Bronchial epithelial cell (primary cell): ENCODE results near the gene ASAP2. TPM values are rescaled to one million over a fixed set of nuclear protein-coding genes. Genes with fewer than 3 reads are reported as not detected.

ENCODE experiments used
- DNase-seq: peaks from one replicate; pipeline ENCODE4 v3.0.0-alpha.2; 2010; ENCODE audit warnings: low read depth
- FAIRE-seq: peaks from 2 replicates; lab custom pipeline; 2011; peaks lifted over from hg19 to GRCh38; lab: Jason Lieb, UNC
- H3K27me3 ChIP-seq: 2 replicates; pipeline ENCODE4 v1.5.1; 2011; ENCODE audit warnings: low read length; ENCODE audit not compliant: control insufficient read depth, insufficient read depth
- H3K36me3 ChIP-seq: 2 replicates; pipeline ENCODE4 v1.5.1; 2011; ENCODE audit warnings: low read length; ENCODE audit not compliant: control insufficient read depth, insufficient read depth
- H3K4me3 ChIP-seq: 2 replicates; pipeline ENCODE4 v1.5.1; 2011; ENCODE audit warnings: mild to moderate bottlenecking, low read depth, low read length, control low read depth
- total RNA-seq: library from RNA; depleted of rRNA; stranded (reverse); fragments of >200 nt; gene quantifications from 2 replicates; pipeline ENCODE4 v1.2.1, GENCODE V29; 2014
- TF ChIP-seq, protein P1 (sequence below): IDR thresholded peaks from 2 replicates; pipeline ENCODE4 v1.5.1; 2011; ENCODE audit warnings: mild to moderate bottlenecking, moderate library complexity, low read length, control low read depth, inconsistent platforms; ENCODE audit not compliant: insufficient read depth, severe bottlenecking

Gene ASAP2
- total RNA-seq, 1 donor from 2014 or later, result 25.5 TPM

DNA sequence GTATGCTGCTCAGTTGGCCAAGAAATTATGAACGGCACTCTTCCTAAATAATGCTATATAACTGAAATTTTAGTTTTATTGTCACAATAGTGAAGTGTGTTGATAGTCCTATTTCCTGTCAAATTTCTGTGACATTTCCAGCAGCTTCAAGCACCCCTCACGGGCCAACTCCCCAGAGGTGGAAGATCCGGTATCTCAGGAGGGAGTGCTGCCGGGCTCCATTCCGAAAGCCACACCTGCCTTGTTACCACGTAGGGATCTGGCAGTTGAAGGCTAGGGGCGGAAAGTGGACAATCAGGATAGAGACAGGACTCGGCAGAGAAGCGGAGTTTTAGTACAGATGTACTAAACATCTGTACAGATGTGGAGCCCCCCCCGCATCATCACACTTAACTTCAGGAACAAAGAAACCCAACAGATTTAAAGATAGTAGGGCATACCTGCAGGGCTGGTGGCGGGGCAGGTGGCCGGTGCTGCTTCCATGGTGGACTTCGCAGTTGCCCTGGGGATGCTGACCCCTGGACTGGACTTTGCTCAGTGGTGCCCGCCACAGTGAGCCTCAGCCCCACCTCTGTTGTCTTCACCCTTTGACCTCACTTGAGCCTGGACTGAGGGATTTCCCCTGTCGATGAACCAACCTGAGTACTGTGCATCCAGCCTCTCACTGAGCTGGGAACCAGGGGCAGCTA is 22.3 kb downstream of the ASAP2 start:
- Histone ChIP-seq H3K27me3 (no peaks in the 10 kb centered on the region), H3K4me3 (no peak overlapping the region), H3K36me3 (peaks cover 2% of the 10 kb centered on the region)
- no peak for DNase-seq
- FAIRE-seq, result no peak
- TF ChIP-seq, protein P1, sequence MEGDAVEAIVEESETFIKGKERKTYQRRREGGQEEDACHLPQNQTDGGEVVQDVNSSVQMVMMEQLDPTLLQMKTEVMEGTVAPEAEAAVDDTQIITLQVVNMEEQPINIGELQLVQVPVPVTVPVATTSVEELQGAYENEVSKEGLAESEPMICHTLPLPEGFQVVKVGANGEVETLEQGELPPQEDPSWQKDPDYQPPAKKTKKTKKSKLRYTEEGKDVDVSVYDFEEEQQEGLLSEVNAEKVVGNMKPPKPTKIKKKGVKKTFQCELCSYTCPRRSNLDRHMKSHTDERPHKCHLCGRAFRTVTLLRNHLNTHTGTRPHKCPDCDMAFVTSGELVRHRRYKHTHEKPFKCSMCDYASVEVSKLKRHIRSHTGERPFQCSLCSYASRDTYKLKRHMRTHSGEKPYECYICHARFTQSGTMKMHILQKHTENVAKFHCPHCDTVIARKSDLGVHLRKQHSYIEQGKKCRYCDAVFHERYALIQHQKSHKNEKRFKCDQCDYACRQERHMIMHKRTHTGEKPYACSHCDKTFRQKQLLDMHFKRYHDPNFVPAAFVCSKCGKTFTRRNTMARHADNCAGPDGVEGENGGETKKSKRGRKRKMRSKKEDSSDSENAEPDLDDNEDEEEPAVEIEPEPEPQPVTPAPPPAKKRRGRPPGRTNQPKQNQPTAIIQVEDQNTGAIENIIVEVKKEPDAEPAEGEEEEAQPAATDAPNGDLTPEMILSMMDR, result no peak

DNA sequence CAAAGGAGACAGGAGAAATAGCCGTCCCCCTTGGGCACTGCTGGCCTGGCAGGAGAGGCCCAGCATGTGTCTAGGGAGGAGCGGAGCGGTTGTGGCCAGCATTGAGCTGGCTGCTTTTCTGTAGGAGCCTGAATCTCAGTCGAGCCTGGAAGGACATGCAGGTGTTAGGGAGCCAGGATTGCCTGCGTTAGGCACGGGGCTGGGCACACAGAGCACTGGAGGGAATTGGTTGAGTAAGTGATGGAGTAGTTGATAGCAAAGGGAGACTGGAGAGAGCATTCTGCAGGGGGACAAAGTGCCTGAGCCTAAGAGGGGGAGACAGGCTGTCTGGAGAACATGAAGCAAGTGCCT is 22.8 kb downstream of the ASAP2 start:
- no peaks in the 10 kb centered on the region for H3K27me3 ChIP-seq
- H3K4me3 ChIP-seq, result no peak overlapping the region
- TF ChIP-seq, protein P1, result no peak
- no peak for DNase-seq
- peaks cover 2% of the 10 kb centered on the region for H3K36me3 ChIP-seq
- FAIRE-seq, result no peak

DNA sequence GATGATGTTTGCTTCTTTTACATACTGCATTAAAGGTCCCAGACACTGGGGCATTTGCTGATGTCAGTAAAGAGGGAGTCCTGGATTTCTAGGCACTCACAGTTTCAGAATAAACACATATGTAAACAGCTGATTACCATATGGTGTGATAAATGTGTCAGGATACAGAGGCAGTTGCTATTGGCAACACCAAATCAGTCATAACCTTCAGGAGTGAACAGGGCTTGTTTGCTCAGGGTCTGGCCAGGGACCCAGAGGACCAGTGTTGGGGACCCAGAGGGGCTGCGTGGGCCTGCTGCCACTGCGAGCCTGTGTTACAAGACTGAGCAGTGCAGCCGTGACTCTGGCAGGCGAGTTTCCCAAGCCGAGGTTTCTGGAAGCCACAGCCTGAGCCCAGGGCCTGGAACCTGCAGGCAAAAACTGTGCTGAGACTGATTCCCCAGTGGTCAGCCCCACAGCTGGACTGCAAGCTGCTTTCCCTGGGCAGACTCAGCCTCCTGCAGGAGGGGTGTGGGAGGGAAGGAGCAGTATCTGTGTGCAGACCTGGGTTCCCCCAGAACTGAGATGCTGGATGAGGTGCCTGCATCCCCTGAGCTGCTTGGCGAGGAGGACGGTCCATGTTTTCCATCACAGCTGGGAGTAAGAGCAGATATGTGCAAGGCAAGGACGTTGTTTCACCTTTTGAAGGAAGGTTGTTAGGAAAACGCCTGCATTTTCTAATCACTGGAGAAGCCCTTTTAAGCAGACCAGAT is 23.6 kb downstream of the ASAP2 start:
- TF ChIP-seq, protein P1, result no peak
- Histone ChIP-seq H3K36me3 (peaks cover 2% of the 10 kb centered on the region), H3K4me3 (no peak overlapping the region), H3K27me3 (no peaks in the 10 kb centered on the region)
- no peak for DNase-seq
- FAIRE-seq, result no peak

DNA sequence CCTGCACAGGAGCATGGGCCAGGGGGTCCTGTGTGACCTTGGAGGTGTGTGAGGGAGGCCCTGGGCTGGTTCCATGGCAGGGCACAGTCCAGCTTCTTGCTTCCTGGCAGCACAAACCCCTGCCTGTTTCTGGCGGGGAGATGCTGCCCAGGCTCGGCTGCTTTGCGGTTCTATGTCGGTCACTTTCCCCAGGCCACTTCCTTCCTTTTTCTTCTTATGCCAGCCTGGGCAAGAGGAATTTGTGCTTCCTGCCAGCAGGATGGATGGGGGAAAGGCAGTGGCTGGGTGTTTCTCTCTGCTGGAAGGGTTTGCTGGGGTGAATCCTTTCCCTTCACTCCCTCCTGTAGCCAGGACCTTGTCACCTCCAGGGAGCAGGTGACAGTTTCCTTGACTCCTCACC is 24.3 kb downstream of the ASAP2 start:
- FAIRE-seq (no peak), DNase-seq (no peak)
- TF ChIP-seq, protein P1, result no peak
- H3K36me3 ChIP-seq, result peaks cover 1% of the 10 kb centered on the region
- no peak overlapping the region for H3K4me3 ChIP-seq
- no peaks in the 10 kb centered on the region for H3K27me3 ChIP-seq

DNA sequence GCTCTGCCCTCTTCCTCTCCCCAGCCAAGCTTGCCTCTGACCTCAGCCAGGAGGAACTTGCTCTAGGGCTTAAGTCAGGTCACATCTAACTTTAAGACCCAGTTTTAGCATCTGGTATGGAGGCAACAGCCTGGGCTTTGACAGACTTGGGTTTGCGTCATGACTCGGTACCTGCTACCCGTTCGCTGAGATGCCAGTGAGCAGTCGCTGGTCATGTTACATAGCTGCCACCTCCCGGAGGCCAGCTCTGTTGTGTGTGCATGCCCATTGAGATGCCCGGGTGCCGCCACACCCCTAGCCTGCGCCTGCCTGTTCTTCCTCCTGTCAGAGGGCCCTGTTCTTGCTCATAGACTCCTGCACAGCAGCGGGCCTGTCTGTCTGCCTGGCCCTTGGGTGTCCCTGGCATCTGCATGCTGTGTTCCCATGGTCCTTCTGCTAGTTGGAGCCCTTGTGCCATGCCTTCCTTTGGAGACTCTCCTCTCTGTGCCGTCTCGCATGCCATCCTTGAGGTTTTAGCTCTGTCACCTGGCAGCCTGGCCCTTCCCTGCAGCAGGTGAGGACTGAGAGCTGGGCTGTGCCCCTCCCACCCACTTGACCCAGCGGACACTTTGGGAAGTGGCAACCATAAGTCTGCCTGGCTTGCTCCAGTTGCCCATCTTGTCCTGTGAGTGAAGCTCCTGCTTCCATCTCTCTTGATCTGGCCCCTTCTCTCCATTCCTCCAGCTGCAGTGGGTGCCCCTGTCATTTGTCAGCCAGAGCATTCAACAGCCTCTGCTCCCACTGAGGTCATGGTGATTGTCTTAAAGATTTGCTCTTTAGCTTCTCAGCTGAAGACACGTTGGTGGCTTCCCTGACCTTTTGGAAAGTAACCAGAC is 24.9 kb downstream of the ASAP2 start:
- Histone ChIP-seq H3K27me3 (no peaks in the 10 kb centered on the region), H3K4me3 (no peak overlapping the region), H3K36me3 (no peaks in the 10 kb centered on the region)
- TF ChIP-seq, protein P1, result no peak
- FAIRE-seq (no peak), DNase-seq (no peak)
